ENCODE measurements around the gene KCNN3. TPM values are rescaled to one million over a fixed set of nuclear protein-coding genes. Genes with fewer than 3 reads are reported as not detected.

The KCNN3 gene
- total RNA-seq, 1 experiment from 2014 or later, result not detected

DNA sequence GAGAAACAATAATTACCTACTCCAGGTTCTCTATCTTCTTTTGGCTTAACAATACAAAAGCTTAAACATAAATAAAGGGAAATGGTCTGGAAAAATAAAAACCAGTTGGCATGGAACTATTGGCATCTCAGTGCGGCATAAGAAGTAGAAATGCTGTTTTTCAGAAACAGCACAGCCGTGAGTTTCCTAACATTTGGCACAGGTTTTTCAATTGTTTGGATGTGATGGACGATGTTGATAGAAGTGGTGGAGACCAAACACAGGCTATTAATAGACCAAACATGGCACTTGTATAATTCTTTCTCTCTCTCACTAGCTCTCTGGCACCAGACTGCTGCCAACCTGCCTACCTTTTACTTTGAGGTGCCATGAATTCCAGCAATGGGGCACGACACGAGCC, 36.2 kb downstream of the KCNN3 start:
- no peak overlapping the region for H3K4me3 Mint-ChIP-seq (ENCODE audit: low read depth, unreplicated experiment)
- H3K27ac Mint-ChIP-seq (ENCODE audit: unreplicated experiment), result no peak overlapping the region
- CTCF ChIA-PET, result interaction anchor here (1.3 kb wide), 1 partner anchor 26 kb away, joined by 3 read pairs; no protein-coding TSS in a partner anchor
- H3K36me3 Mint-ChIP-seq (ENCODE audit: insufficient read depth, unreplicated experiment), result no peaks in the 10 kb centered on the region
- H3K27me3 Mint-ChIP-seq (ENCODE audit: unreplicated experiment), result peaks cover 100% of the 10 kb centered on the region
- no peaks in the 10 kb centered on the region for H3K9me3 Mint-ChIP-seq (ENCODE audit: low read depth, unreplicated experiment)
- DNase-seq, result no peak
- H3K4me1 Mint-ChIP-seq (ENCODE audit: low read depth, unreplicated experiment), result no peaks in the 10 kb centered on the region
- BruUV-seq (replicated peaks), result no TSS peak
- TF ChIP-seq, protein P1, sequence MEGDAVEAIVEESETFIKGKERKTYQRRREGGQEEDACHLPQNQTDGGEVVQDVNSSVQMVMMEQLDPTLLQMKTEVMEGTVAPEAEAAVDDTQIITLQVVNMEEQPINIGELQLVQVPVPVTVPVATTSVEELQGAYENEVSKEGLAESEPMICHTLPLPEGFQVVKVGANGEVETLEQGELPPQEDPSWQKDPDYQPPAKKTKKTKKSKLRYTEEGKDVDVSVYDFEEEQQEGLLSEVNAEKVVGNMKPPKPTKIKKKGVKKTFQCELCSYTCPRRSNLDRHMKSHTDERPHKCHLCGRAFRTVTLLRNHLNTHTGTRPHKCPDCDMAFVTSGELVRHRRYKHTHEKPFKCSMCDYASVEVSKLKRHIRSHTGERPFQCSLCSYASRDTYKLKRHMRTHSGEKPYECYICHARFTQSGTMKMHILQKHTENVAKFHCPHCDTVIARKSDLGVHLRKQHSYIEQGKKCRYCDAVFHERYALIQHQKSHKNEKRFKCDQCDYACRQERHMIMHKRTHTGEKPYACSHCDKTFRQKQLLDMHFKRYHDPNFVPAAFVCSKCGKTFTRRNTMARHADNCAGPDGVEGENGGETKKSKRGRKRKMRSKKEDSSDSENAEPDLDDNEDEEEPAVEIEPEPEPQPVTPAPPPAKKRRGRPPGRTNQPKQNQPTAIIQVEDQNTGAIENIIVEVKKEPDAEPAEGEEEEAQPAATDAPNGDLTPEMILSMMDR (IDR thresholded peaks at IDR 0.05; ENCODE audit: unreplicated experiment), result no peak
- intact Hi-C loops (cut with micrococcal nuclease; ENCODE audit: unreplicated experiment), result no loop called here

DNA sequence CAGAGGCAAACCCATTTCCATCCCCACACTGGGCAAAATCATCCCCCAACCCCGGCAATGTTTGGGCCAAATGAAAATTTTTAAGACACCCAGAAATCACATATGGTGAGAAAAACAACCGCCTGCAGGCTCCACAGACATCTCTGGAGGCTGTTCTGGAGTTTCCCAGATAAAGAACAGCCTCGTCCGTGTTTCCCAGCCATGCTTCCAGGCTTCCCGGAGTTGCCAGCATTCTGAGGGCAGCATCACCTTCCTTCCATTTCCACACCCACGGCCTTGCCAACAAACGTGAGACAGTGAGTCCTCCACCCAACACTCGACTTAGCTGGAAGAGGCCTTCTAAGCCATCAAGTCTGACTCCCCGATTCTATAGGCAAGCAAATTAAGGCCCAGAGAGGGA, 36.9 kb downstream of the KCNN3 start:
- no peak overlapping the region for H3K27ac Mint-ChIP-seq (ENCODE audit: unreplicated experiment)
- BruUV-seq (replicated peaks), result no TSS peak
- no peak for DNase-seq
- no peak overlapping the region for H3K4me3 Mint-ChIP-seq (ENCODE audit: low read depth, unreplicated experiment)
- no peaks in the 10 kb centered on the region for H3K36me3 Mint-ChIP-seq (ENCODE audit: insufficient read depth, unreplicated experiment)
- intact Hi-C loops (cut with micrococcal nuclease; ENCODE audit: unreplicated experiment), result no loop called here
- TF ChIP-seq, protein P1 (IDR thresholded peaks at IDR 0.05; ENCODE audit: unreplicated experiment), result no peak
- H3K9me3 Mint-ChIP-seq (ENCODE audit: low read depth, unreplicated experiment), result no peaks in the 10 kb centered on the region
- H3K4me1 Mint-ChIP-seq (ENCODE audit: low read depth, unreplicated experiment), result no peaks in the 10 kb centered on the region
- H3K27me3 Mint-ChIP-seq (ENCODE audit: unreplicated experiment), result peaks cover 100% of the 10 kb centered on the region
- CTCF ChIA-PET, result interaction anchor here (1.3 kb wide), 1 partner anchor 26 kb away, joined by 3 read pairs; no protein-coding TSS in a partner anchor

DNA sequence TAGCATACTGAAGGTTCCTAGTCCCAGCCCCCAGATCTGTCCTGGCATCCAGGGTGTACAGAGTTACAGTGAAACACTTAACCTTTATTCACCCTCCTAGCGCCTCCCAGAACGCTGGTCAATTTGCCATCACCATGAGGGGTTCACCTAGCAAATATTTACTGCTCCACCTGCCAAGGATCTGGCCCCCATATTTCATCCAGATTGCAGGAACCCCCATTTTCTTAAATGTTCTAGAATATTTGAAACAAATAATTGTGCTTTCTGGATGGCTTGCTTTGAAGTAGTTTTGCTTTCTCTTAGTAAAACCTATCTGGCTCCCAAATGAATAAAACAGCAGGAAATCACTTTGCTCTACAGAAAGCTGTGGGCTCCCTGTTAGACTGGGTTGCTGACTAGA, 37.7 kb downstream of the KCNN3 start:
- Mint-ChIP-seq H3K27ac (ENCODE audit: unreplicated experiment) (no peak overlapping the region), H3K4me1 (ENCODE audit: low read depth, unreplicated experiment) (no peaks in the 10 kb centered on the region), H3K4me3 (ENCODE audit: low read depth, unreplicated experiment) (no peak overlapping the region), H3K27me3 (ENCODE audit: unreplicated experiment) (peaks cover 100% of the 10 kb centered on the region), H3K9me3 (ENCODE audit: low read depth, unreplicated experiment) (no peaks in the 10 kb centered on the region), H3K36me3 (ENCODE audit: insufficient read depth, unreplicated experiment) (no peaks in the 10 kb centered on the region)
- DNase-seq, result no peak
- TF ChIP-seq, protein P1 (IDR thresholded peaks at IDR 0.05; ENCODE audit: unreplicated experiment), result no peak
- intact Hi-C loops (cut with micrococcal nuclease; ENCODE audit: unreplicated experiment), result no loop called here
- CTCF ChIA-PET, result interaction anchor here (0.6 kb wide), 1 partner anchor 940 kb away, joined by 8 read pairs; no protein-coding TSS in a partner anchor
- no TSS peak for BruUV-seq (replicated peaks)

DNA sequence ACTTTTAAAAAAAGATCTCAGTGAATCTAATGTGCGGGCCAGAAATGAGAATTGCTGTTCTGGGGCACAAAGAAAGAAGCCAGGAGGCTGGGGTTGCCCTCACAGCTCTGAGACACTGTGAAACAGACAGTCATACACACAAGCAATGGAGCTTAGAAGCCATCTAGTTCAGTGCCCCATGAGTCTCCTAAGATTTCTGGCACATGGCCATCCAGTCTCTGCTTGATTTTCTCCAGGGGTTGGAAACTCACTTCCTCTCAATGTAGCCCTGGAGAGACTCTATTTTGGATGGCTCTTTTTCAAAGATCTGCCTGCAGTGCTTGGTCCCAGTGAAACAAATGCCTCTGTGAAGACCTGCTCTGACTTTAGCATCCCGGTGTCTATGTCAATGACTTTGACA, 38.6 kb downstream of the KCNN3 start:
- CTCF ChIA-PET, result no interaction called here
- Mint-ChIP-seq H3K9me3 (ENCODE audit: low read depth, unreplicated experiment) (no peaks in the 10 kb centered on the region), H3K27me3 (ENCODE audit: unreplicated experiment) (peaks cover 100% of the 10 kb centered on the region), H3K27ac (ENCODE audit: unreplicated experiment) (no peak overlapping the region), H3K4me3 (ENCODE audit: low read depth, unreplicated experiment) (no peak overlapping the region), H3K4me1 (ENCODE audit: low read depth, unreplicated experiment) (no peaks in the 10 kb centered on the region), H3K36me3 (ENCODE audit: insufficient read depth, unreplicated experiment) (no peaks in the 10 kb centered on the region)
- intact Hi-C loops (cut with micrococcal nuclease; ENCODE audit: unreplicated experiment), result no loop called here
- no TSS peak for BruUV-seq (replicated peaks)
- TF ChIP-seq, protein P1 (IDR thresholded peaks at IDR 0.05; ENCODE audit: unreplicated experiment), result no peak
- no peak for DNase-seq
